Measurements from ENCODE around the gene PPM1D.
"Not testable (repeated sequence)": the region's sequence is repeated elsewhere in the genome, so short reads cannot be mapped to it uniquely, and the experiment has no call there.

PPM1D gene

DNA sequence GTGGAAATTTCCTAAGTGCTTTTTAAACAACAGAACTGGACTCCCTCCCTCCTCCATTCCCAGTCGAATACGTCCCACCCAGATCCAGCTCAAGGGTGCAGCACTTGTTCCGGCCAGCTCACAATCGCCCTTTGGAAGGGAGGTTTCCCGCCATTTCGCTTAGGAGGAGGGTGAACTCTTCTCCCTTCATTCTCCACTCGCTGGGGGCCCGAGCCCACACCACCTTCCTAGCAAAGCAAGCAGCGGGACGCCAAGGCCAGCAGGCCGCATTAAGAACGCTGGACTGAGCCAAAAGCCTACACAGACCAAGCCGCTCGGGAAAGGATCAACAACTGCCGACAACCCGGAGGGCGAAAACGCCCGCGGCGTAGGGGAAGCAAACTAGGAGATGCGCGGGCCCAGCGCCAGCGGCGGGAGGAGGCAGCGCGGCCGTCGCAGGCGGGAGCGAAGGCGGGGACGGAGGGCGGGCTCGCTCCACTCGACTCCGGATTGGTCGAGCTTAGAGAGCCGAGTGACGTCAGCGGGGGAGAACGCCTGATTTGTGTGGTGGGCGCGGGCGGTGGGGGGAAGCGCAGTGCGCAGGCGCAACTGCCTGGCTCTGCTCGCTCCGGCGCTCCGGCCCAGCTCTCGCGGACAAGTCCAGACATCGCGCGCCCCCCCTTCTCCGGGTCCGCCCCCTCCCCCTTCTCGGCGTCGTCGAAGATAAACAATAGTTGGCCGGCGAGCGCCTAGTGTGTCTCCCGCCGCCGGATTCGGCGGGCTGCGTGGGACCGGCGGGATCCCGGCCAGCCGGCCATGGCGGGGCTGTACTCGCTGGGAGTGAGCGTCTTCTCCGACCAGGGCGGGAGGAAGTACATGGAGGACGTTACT, at the start of gene PPM1D:
TSS of gene PPM1D (plus strand) at position 574 of the 870 bp plus-strand sequence. CDS start at position 796, 222 bp downstream.
- DNase-seq, result peak; percentile 97

DNA sequence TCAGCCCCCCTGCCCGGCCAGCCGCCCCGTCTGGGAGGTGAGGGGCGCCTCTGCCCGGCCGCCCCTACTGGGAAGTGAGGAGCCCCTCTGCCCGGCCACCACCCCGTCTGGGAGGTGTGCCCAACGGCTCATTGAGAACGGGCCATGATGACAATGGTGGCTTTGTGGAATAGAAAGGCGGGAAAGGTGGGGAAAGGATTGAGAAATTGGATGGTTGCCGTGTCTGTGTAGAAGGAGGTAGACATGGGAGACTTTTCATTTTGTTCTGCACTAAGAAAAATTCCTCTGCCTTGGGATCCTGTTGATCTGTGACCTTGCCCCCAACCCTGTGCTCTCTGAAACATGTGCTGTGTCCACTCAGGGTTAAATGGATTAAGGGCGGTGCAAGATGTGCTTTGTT, 47.7 kb upstream of the PPM1D start:
- not testable (repeated sequence) for DNase-seq

DNA sequence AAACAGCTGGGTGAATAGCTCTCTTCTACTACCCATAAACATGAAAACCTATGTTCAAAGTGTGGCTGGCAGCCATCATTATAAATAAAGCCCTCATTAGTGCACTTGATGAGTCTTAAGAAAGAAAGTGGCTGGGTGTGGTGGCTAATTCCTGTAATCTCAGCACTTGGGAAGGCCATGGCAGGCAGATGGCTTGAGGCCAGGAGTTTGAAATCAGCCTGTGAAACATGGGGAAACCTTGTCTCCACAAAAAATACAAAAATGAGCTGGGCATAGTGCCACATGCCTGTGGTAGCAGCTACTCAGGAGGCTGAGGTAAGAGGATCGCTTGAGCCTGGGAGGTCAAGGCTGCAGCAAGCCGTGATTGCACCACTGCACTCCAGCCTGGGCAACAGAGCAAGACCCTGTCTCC, 45.6 kb upstream of the PPM1D start:
- no peak for DNase-seq

DNA sequence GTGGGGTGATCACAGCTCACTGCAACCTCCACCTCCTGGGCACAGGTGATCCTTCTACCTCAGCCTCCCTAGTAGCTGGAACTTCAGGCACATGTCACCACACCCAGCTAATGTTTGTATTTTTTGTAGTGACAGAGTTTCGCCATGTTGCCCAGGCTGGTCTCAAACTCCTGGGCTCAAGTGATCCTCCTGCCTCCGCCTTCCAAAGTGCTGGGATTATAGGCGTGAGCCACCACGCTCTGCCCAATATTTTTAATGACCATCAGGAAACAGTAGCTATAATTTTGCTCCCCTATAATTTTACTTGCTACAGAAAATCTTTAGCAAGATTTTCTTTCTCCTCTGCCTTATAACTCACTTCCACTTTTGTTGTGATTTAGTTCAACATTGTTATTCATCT, 44.2 kb upstream of the PPM1D start:
- no peak for DNase-seq

DNA sequence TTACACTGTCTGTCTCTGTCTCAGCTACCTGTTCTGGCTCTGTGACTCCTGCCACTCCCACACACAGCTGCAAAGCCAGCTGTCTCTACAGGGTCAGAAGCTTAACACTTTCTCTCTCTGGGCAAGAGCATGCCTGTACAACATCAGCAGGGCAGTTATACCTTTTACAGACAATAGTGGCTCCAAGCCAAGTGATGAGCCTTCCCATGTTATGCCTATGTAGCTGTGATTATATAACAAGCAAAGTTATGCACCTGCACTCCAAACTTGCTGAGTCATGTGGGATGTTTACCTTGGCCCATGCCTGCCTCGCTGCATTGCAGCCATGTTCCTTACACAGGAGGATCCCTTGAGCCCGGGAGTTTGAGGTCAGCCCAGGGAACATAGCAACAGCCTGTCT, 42.2 kb upstream of the PPM1D start:
- no peak for DNase-seq

DNA sequence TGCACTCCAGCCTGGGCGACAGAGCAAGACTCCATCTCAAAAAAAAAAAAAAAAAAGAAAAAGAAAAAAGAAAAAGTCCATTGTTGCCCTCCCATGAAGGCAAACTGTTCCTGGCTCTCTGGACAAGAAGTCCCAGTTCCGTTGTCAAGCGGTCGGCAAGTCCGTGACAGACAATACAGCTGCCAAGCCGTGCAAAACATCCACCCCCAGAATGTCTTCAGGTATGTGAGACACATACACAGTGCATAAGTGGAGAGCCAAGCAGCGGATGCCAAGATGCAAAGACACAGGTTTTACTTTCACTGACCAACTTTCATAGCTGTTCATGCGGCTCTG, 40.4 kb upstream of the PPM1D start:
- no peak for DNase-seq

DNA sequence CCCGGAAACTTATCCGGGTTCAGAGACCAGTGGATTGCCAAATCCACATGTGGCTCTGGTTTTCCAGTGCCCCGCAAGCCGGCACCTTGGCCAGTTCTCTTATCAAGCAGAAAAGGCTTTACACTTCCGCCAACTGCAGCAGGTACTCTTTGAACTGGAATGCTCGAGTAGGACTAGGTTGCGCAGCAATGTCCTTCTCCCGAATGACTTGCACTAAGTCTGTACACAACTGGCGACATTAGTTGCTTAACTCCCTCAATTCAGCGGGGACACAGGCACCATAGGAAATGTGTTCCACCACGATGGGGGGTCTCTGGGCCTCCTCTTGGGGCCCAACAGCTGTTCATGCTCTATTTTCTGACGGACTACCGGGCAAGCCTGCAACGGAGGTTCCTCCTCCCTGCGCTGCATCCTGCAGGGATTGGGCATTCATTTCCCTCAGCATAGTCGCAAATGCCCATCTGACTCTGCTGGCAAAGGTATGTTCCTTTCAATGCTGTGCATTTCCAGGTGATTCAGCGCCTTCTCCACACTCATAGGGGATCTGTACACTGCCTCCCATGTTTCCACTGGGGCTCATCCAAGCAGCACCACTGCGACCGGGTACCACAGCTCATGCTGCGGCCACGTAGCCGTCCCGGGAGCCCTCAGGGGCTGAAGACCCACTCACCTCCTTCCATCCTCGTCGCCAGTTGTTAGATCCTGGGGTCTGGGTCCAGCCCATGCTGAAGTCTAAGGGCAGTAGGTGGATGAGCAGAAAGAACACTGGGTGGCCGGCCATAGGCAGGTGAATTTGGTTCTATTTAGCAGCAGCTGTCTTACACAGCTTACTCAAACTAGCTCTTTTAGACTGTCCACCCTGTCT, 39.8 kb upstream of the PPM1D start:
- DNase-seq, result no peak

DNA sequence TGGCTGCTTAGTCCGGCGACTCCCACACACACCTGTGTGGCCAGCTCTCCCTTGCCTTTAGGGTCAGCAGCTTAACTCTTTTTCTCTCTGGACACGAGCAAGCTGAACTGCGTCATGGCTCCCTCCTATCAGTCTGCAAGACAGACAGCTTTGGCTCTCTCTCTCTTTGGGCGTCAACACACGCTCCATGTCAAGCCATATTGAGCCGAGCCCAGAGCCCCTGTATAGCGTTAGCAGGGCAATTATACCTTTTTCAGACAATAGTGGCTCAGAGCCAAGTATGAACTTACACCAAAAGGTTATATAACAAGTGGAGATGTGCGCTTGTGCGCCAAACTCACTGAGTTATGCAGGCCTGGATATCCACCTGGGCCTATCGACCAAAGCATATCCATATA, 39.1 kb upstream of the PPM1D start:
- DNase-seq, result no peak

DNA sequence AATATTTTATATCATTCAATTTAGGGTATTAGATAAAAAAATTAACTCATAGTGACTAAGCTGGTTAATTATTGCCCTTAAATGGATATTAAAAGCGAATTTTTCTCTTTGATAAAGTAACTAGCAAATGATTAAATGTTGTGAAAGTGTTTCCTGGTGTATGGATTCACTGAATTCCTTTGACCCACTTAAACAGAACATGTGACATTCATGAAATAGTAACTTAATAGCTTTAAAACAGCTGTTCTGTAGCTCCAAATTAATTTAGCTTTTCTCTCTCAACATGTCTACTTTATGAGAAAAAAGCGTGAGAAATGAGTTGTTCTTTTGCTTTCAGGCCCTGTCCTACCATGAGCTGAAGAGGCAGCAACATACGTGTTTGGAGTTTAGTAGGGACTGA, 37.6 kb upstream of the PPM1D start:
- DNase-seq, result no peak

DNA sequence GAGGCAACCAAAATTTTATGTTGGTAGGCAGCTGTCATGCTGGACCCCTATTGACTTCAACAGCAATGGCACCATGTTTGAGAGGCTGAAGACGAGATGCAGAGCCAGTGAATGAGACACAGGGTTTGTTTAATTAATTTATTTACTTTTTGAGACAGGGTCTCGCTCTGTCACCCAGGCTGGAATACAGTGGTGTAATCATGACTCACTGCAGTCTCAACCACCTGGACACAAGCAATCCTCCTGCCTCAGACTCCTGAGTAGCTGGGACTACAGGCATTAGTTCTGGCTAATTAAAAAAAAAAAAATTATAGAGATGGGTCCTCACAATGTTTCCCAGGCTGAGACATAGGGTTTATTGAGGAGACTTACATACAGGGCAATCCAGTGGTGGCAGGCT, 36.2 kb upstream of the PPM1D start:
- no peak for DNase-seq

DNA sequence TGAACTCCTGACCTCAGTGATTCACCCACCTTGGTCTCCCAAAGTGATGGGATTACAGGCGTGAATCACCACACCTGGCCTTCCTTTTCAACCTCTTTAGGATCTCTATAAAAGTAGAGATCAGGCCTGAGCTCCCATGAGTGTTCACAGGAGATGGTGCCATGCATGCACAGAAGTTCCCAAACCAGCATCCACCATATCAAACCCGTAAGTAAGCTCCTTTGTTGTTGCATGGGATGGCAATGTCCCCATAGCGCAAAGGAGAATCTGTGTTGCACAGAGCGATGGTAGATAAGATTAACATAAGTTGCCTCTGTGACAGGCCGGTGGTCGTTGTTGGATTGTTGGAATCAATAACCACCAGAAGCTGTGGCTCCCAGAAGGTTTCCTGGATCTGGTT, 34.8 kb upstream of the PPM1D start:
- no peak for DNase-seq

DNA sequence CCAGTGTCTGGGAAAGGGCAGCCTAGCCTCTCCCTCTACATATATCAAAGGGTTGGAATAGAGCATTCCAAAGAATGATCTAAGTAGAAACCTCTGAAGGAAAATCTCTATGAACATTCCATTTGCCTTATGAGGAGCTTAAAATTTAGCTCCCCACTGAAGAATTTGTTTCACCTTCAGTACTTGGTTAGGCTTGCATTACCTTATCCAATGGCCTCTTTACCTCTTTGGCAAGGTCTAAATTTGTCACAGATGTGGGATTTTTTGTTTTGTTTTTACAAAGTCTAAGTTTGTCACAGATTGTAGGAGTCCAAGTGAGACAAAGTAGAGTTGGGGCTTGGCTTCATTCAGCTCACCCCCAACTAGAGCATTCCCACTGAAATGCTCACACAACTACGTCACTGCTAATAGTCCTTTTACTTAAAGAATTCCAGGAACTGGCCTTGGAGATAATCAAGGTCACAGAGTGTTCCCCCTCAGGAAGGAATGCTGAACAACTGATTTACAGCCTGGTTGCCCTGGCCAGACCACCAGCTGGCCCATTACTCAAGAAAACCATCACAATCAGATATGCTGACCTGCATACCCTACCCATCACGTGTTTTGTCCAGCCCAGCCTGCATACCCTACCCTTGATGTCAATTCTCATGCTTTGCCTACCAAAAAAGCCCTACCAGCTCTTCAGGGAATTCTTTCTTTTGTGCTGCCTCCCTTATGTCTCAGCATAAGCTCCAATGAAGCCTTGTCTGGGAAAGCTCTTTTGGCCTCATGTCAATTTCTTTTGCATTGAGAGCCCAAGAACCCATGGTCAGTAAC, 26.5 kb upstream of the PPM1D start:
- DNase-seq, result no peak

DNA sequence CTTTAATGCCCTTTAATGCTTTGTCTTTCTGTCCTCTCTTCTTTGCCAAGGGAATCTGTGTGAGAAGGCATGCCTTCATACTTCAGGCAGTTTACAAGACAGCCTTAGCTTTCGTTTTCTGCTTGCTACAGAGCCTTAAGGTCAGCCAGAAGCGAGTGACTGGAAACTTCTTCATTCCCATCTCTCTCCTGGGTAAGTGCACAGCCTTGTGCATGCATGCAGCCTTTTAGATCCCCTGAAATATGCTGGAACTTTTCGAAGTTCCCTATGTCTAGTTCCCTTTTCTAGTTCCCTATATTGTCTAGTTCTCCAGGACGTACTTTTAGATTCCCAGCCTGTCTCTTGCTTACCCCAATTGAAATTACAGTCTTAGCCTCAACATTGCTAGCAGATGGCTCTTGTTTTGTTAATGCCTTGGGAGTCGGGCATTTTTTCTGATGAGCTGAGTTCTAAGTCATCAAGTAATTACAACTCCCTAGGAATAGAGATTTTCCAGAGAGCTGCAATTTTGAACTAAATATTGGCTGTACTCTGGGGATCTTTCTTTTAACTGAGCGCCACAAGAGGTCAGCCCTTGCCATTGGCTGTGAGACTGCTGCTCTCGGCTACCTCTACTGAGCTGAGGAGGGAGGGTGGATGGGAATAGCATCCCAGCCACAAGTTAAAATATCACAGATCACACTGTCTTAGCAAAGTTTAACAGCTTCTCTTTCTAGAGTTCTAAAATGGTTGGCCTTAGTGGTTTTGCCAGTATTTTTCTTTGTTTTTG, 22.7 kb upstream of the PPM1D start:
- DNase-seq, result no peak

DNA sequence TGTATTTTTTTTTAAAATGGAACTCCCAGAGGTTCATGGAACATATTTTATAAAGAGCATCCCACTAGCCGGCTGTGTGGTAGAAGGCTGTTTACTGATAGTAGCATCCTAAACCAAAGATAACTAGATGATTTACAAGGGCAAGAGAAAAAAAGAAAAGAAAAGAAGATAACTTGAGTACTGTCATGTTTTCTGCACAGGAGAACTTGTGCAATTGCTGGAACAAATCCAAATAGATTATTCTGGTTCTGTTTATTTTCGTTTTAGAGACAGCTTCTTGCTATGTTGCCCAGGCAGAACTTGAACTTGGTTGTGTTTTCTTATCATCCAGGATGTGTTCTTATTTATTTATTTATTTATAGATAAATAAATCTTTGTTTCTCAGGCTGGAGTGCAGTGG, 20.9 kb upstream of the PPM1D start:
- no peak for DNase-seq

DNA sequence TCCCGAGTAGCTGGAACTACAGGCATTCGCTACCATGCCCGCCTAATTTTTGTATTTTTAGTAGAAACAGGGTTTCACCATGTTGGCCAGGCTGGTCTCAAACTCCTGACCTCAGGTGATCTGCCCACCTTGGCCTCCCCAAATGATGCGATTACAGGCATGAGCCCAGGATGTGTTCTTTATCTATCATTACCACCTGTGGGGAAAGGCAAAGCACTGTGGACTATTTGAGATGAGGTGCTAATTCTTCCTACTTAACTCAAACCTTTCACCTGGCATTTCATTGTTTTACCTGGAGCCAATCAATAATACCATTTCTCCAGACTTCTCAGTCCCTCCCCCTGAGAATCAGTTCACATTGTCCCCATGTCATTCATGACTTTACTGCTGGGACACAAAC, 20.4 kb upstream of the PPM1D start:
- DNase-seq, result no peak

DNA sequence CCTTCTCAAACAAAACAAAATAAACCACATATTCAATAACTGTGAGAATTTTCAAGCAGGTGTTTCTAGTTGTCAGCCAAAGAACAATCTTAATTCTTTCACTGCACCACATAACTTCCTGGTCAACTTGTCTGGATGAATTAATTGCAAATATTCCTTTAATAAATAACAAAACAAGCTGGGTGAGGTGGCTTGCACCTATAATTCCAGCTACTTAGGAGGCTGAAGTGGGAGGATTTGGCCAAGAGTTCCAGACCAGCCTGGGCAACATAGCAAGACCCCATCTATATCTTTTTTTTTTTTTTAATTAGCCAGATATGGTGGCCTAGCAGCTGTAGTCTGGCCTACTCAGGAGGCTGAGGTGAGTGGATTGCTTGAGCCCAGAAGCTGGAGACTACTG, 17.0 kb upstream of the PPM1D start:
- no peak for DNase-seq

DNA sequence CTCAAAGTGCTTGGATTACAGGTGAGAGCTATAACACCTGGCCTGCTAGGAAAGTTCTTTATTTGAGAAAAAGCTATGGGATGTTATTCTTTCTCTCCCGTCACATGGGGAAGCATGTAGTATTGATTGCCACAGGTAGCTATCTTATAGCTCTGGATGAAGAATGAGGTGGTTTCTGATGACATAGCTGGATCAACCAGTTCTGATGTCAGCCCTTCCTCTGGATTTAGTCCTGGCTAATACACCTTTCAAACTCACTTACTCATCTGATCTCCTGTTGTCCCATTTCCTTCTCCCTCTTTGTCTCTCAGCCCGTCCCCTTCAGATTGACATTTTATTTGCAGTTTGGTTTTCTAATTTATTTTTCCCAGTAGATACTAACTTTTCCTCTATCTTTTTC, 14.1 kb upstream of the PPM1D start:
- no peak for DNase-seq

DNA sequence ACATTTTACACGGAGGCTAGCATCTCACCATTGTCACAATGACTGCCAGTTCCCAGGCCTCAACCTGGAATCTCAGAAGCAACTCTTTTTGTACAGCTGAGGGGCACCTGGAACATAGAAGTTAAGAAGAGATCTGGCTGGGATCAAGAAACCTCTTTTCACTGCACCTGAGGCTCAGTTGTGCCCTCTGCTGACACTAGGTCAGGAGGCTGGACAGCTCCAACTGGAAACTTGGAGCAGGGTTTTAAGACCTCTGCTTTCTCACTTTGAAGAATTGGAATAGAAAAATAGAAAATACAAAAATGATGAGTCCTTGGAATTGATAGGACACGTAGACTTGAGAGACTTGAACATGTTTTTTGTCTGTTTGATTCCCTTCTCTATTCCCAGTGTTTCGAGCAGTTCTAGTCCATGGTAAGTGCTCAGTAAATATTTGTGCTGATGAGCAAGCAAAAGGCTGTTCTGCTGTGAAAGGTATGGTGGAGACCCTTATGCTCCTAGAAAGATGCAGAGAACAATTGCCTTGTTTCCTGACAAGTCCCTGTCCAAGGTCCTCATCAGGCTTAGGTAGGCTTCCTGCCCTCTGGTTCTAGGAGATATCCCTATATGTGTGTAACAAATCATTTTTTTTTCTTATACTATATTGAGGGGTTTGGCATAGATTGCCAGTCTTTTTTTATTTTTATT, 13.6 kb upstream of the PPM1D start:
- DNase-seq, result no peak

DNA sequence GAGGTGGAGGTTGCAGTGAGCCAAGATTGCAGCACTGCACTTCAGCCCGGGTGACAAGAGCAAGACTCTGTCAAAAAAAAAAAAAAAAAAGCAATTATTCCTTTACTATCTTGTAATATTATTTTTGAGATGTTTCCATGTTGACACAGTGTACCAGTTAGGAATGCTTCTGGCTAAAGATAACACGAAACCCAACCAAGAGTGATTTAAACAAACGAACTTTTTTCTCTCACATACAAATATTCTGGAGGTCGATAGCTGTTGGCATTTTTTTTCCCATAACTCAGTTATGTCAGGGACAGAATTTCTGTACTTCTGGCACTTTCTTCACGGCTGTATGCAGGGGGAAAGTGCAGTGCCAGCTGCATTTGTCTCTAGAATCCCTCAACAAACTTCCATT, 9.9 kb upstream of the PPM1D start:
- DNase-seq, result no peak

DNA sequence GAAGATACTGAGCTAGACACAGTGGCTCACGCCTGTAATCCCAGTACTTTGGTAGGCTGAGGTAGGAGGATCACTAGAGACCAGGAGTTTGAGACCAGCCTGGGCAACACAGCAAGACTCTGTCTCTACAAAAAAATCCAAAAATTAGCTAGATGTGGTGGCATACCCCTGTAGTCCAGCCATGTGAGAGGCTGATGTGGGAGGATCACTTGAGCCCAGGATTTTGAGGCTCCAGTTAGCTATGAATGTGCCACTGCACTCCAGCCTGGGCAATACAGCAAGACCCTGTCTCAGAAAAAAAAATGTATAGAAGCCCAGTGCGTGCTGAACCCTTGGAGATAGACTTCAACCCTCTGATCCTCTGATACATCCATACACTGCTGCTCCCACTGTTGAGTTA, 7.2 kb upstream of the PPM1D start:
- DNase-seq, result no peak

DNA sequence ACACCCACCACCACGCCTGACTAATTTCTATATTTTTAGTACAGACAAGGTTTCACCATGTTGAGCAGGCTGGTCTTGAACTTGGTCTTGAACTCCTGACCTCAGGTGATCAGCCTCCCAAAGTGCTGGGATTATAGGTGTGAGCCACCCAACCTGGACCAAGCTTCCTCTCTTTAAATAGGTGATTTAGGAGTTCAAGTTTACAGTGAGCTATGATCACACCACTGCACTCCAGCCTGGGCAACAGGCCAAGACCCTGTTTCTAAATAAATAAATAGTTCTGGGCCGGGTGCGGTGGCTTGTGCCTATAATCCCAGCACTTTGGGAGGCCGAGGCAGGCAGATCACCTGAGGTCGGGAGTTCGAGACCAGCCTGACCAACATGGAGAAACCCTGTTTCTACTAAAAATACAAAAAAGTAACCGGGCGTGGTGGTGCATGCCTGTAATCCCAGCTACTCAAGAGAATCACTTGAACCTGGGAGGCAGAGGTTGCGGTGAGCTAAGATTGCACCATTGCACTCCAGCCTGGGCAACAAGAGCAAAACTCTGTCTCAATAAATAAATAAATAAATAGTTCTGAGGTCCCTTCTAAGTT, 6.5 kb upstream of the PPM1D start:
- not testable (repeated sequence) for DNase-seq

DNA sequence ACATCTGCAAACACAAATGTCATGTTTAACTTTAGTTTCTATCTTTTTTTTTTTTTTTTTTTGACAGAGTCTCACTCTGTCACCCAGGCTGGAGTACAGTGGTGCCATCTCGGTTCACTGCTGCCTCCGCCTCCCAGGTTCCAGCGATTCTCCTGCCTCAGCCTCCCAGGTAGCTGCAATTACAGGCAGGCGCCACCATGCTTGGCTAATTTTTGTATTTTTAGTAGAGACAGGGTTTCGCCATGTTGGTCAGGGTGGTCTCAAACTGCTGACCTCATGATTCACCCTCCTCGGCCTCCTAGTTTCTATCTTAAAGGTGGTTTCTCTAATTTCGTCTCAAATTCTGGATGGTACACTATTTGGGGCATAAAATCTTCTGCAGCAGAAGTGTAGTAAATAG, 5.8 kb upstream of the PPM1D start:
- not testable (repeated sequence) for DNase-seq
